Activated naive CD4-positive, alpha-beta T cell treated with anti-CD3 and anti-CD28 coated beads, Interleukin-2, amount 50 U/mL, for 16 hours (primary cell): Measurements from ENCODE around the gene NXPH1.
"Not testable (repeated sequence)": the region's sequence is repeated elsewhere in the genome, so short reads cannot be mapped to it uniquely, and the experiment has no call there.

Experiments used
- DNase-seq: peaks from one replicate; pipeline ENCODE4 v3.0.0-alpha.2; 2020

NXPH1 gene

DNA sequence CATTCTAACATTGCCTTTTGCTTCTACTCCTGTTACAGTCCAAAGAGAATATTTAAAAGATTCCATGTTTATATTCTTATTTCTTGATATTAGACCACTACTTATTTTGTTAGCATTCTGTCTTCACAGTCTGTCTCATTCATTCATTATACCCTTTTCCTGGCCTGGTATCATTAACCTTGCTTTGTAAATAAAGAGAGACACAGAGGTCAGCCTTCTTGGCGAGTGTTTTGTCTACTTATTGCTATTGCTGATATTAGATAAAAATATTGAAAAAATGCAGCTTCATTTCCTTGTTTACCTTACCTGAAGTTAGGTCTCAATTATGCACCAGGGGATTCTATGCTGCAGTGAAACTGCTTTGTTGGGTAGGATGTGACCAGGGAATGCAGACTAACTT is 179.2 kb downstream of the NXPH1 start:
- DNase-seq: no peak

DNA sequence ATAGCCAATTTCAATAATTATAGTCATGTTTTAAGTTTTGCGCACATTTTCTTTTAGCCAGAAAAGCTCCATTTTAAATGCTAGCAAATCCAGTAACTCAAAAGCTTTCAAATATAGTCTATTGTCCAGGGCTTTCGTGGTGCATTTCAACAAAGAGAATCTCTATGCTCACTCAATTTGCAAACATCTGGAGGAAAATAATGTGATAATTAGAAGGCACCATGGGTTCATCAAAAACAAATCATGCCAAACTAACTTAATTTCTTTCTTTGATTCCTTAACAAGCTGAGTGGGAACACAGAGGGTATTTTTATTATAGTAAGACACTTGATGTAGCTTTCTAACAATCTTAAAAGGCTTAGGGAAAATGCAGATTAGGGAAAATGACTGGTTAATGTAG is 179.8 kb downstream of the NXPH1 start:
- no peak for DNase-seq

GRCh38 chr7:8615019-8615418 is 181.6 kb downstream of the NXPH1 start:
- DNase-seq: no peak

- DNase-seq: no peak
Observed at GRCh38 chr7:8618441-8619070, 185.1 kb downstream of the NXPH1 start.

GRCh38 chr7:8620169-8620568 is 186.8 kb downstream of the NXPH1 start:
- DNase-seq: no peak

DNA sequence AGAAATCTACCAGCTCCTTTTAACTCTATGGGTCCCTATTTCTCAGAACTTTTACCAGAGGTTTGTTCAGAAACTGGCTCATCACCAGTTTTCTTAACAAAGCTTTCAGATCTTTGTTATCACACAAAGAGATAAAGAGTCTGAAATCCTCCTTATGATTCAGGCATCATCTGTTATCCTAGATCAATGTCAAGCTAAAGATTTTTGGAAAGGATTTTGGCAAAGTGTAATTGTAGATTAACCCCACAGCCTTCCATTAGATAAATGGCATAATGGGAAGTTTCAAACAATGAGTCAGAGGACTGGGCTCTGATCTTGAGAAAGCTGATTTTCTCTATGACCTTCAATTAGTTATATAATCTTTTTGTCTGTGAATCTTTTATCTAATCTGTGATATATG is 192.2 kb downstream of the NXPH1 start:
- no peak for DNase-seq

GRCh38 chr7:8627325-8627724 is 193.9 kb downstream of the NXPH1 start:
- no peak for DNase-seq

DNA sequence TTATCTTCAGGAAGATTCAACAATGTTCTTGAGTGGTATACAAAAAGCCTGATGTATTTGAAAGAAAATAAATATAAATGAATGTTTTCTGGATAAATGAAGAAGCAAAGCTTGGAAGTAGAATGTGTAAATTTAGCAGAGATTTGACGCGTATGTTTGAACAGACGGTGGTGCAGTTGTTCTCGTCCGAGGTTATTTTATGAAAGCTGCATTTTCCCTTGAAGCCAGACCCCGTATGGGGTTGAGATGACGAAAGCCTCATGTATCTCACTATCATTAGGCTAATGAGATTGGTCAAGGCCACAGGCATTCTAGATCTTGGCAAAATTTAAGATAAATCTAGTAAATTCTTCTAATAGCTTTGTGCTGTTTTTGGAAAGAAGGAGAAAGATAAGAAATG is 195.2 kb downstream of the NXPH1 start:
- DNase-seq: no peak

DNA sequence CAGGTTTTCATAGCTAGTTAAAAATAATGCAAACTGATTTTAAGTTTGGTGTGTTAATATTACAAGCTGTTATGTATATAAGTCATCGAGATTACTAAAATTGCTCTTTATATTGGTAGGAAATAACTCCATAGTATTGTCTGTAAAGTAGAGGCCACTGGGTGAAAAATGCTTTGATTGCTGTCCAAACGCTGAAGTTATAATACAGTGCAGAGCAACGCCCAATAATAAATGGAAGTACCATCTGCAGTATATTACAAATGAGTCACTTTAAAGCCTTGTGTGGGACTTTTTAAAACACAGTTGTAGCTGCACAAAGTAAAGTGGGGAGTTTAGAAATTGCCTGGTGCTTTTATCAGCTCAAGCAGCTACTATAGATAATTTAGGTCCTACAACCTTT is 196.1 kb downstream of the NXPH1 start:
- DNase-seq: no peak

- no peak for DNase-seq
Observed at GRCh38 chr7:8637322-8637721, 203.9 kb downstream of the NXPH1 start.

DNA sequence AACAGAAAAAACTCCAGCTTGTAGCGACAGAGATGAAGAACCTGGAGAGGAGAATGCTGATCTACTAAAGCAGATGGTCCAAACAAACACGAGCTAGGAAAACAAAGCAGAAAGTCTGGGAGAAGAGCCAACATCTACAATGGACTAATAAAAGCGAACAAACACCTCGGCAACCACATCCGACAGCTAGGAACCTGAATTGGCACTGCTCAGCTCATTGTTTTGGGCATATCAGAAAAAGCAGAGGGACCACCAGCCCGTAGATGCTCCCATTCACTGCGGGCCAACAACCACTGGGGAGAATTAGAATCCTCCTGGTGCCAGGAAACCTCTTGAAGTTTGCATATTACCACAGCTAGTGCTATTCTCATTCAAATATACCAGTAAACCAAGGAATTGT is 204.7 kb downstream of the NXPH1 start:
- no peak for DNase-seq

GRCh38 chr7:8639668-8640067 is 206.3 kb downstream of the NXPH1 start:
- no peak for DNase-seq

- no peak for DNase-seq
Observed at GRCh38 chr7:8640671-8641070, 207.3 kb downstream of the NXPH1 start.

DNA sequence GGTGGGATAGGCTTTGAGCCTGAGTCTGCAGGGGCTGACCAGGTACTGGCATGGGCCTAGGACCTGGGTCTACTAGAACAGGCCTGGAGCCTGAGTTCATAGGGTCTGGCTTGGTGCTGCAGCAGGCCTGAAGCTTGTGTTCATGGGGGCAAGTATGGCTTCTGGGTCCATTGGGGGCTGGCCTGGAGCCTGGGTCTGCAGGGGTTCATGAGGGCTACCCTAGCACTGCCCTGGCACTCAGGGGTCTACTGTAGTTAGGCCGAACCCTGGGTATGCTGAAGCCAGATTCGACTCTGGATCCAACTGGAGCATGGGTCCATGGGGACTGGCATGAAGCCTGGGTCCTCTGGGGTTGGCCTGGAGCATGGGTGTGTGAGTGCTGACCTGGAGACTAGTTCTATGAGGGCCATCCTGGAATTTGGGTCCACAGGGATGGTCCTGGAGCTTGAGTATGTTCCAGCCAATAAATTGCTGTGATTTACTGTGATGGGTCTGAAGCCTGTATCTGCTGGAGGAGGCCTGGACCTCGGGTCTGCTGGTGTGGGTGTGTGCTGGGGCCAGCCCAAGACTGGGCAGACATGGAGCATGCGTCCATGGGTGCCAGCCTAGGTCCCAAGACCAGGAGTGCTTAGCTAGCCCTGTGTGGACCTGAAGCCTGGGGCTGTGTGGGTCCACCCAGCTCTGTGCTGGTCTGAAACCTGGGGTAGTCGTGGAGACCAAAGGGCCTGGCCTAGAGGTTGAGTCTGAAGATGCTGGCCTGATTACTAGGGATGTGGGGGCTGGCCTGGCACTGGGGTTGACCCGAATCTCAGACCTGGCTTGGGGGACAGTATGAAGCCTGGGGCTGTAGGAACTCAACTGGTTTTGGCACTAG is 235.5 kb downstream of the NXPH1 start:
- no peak for DNase-seq

- no peak for DNase-seq
Observed at GRCh38 chr7:8669501-8669851, 236.1 kb downstream of the NXPH1 start.

DNA sequence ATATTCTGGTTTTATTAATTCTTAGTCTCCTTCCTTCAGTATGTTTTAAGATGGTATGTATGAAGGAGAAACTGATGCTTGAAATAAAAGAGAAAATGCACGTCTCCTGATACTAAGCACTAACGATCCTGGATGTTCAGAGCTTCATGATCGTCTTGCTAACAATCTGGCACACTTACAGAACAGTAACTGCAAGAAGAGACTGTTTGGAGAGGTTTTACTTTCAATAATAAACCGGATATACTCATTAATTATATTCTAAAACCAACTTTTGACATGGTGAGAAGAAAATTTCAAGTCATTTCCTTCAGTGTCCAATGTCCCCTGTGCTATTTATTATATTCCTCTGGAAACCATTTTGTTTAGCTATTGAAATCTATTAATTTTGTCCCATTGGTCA is 251.0 kb downstream of the NXPH1 start:
- no peak for DNase-seq

DNA sequence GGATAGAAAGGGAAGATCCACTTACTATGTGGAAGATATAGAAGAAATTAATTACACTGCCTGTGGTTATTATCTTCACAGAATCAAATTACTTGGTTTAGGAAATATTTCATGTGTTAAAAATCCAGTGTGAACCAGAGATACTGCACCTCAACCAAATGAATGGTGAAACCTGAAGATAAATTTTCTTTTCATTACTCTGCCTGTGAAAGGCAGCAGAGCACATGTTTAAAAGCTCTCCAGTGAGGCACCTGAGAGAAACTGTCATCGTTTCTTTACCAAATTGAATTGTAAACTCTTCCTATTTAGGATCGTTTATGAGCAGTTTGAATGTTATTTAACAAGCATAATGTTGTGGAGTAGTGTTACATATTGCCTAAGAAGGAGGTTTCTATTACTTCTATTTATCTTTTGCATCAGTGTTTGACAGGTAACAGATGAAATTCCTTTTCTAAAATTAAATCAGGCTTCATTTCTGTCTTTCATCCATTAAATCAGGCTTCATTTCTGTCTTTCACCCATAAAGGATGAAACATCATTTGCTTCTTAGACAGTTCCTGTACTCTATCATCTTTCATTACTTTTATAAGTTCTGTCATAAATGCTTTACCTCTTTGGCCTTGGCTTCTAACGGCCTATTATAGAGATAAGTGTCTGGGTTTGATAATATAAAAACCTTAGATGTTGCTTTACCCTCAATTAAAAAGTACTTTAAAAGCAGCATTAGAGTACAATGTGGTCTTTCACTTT is 266.6 kb downstream of the NXPH1 start:
- DNase-seq: no peak

DNA sequence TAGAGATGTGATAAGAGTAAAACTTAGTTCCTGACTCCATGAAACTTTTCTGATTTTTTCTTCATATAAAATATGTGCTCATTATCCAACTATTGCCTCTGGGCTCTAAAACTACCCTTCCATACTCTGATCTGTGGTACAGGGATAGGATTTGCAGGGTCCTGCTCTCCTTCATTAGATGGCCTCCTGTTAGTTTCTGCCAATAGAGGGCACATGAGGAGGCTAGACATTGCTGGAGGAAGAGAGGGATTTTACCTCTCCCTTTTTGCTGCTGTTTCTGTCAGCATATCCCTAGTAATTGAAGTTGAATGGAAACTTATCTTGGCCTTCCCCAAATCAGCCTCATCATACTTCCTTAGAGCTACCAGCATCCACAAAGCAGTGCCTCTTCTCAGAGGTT is 269.4 kb downstream of the NXPH1 start:
- no peak for DNase-seq

DNA sequence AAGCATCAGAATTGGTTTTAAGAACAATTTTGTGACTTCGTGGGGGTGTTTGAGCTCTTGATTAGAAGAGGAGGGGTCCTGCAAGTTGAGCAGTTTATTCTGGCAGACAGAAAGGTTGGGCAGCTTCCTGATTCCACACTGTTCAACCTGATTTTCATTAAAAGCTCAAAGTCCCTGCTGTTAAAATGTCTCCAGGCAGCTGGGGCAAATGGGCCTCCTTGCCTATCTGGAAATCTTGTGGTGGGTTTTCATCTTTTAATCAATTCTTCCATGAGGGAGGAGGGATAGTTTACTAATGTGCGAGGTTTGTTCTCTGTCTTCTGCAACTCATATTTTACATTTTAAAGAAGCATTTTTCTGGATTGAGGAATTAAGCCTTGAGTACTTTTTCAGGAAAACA is 276.7 kb downstream of the NXPH1 start:
- no peak for DNase-seq

DNA sequence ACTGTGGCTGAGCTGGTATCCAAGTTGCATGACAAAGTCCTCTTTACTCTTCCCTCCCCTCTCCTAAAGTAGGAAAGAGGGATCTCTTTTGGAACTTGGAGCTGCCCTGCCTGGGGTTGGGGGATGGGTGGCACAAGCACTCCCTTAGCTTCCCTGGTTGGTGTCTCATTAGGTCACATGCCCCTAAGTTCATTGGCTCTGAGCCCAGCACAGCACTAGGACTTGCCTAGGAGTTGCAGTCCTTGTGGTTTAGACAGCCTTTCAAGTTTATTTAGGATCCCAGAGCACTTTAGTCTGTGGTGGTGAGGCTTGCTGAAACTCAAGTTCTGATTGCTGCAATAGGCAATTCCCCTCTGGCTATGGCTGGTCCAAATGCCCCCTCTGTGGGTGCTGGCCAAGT is 281.4 kb downstream of the NXPH1 start:
- DNase-seq: no peak

GRCh38 chr7:8719102-8719501 is 285.7 kb downstream of the NXPH1 start:
- DNase-seq: no peak

DNA sequence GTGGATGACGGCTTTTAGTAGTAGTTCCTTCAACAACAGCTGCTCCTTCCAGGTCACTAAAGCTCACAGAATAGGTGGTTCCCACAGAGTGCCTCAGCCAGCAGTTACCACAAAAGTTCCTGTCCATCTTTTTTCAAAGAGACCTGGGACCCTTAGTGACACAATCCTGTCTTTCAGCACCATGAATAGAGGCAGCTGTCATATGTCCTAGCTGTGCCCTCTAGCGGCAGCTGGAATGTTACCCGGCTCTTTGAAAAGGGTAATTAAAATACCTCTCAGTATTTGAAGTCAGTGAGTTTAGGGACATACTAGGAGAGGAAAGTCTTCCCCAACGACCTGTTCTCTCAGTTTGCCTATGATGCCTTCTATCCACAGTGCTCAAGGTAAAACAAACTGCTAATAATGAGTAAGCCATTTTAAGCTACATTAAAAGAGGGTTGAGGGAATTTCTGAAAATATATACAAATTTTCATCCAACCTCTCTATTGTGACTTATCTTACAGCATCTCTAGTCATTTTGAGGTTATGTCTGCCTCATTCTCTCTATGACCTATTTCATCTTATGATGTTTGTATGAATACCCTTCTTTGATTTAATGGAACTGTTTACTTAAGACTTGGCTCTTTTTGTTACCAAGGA is 290.8 kb downstream of the NXPH1 start:
- DNase-seq: no peak

DNA sequence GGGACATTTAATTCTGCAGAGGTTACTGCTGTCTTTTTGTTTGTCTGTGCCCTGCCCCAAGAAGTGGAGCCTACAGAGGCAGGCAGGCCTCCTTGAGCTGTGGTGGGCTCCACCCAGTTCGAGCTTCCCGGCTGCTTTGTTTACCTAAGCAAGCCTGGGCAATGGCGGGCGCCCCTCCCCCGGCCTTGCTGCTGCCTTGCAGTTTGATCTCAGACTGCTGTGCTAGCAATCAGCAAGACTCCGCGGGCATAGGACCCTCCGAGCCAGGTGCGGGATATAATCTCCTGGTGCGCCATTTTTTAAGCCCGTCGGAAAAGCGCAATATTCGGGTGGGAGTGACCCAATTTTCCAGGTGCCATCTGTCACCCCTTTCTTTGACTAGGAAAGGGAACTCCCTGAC is 298.3 kb downstream of the NXPH1 start:
- not testable (repeated sequence) for DNase-seq

- DNase-seq: no peak
Observed at GRCh38 chr7:8739837-8740236, 306.4 kb downstream of the NXPH1 start.
